Measurements from ENCODE around the gene PAPPA2.

The PAPPA2 gene

DNA sequence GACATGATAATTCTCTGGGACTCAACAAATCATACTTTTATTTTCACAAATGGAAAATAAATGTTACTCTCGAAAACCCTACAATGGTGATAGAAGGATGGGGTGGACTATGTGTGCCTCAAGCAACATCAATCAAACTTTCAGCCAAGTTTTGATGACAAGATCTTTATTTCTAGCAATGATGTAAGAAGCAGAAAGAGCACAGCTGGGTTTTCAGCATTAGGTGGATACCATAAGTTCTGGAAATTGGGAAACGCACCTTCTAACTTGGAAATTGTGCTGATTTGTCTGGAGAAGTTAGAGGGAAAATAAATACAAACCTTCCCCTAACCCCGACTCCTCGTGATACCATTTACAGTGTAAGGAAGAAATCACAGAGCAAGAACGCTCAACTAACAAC is 320.3 kb downstream of the PAPPA2 start:
- TF ChIP-seq, protein P1, sequence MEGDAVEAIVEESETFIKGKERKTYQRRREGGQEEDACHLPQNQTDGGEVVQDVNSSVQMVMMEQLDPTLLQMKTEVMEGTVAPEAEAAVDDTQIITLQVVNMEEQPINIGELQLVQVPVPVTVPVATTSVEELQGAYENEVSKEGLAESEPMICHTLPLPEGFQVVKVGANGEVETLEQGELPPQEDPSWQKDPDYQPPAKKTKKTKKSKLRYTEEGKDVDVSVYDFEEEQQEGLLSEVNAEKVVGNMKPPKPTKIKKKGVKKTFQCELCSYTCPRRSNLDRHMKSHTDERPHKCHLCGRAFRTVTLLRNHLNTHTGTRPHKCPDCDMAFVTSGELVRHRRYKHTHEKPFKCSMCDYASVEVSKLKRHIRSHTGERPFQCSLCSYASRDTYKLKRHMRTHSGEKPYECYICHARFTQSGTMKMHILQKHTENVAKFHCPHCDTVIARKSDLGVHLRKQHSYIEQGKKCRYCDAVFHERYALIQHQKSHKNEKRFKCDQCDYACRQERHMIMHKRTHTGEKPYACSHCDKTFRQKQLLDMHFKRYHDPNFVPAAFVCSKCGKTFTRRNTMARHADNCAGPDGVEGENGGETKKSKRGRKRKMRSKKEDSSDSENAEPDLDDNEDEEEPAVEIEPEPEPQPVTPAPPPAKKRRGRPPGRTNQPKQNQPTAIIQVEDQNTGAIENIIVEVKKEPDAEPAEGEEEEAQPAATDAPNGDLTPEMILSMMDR (conservative IDR thresholded peaks at IDR 0.05; ENCODE audit: low read depth, low read length): no peak
- no peak for DNase-seq (ENCODE audit: low read depth)
- H3K4me3 ChIP-seq (ENCODE audit: low read depth, low read length): no peak overlapping the region

DNA sequence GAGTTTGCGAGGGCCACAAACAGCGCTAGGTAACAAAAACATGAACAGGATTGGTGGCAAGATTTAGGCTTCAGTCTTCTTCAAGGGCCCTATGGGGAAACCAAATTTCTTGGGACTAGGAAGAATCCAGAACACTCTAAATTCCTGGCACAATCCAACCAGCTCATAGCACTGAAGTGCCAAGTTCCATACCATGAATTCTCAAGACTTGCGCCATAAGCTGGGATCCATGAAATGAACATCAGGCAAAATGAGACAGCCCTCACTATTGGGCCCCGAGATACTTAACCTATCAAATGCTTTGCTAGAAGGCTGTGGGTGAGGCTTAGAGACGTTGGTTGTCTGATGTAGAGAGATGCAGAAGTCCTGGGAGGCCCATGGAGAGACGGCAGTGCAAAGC is 322.1 kb downstream of the PAPPA2 start:
- TF ChIP-seq, protein P1 (conservative IDR thresholded peaks at IDR 0.05; ENCODE audit: low read depth, low read length): no peak
- no peak for DNase-seq (ENCODE audit: low read depth)
- no peak overlapping the region for H3K4me3 ChIP-seq (ENCODE audit: low read depth, low read length)

DNA sequence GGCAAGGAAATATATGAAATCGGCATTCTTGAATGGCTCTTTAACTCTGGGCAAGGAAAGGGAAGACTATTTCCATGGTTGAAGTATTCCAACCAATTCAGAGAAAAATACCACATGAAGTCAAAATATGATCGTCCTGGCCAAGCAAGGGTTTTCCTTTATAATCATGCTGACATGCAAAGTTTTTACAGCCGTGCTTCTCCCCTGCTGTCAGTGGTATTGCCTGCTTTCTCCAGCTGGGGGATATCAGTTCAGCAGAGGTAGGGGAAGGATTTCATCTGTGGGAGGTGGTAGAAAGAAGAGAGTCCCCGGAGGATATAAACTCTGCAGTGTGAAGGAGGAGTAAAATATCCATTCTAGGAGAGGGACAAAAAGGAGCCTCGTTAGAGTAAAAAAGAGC is 322.8 kb downstream of the PAPPA2 start:
- TF ChIP-seq, protein P1 (conservative IDR thresholded peaks at IDR 0.05; ENCODE audit: low read depth, low read length): no peak
- no peak for DNase-seq (ENCODE audit: low read depth)
- no peak overlapping the region for H3K4me3 ChIP-seq (ENCODE audit: low read depth, low read length)

DNA sequence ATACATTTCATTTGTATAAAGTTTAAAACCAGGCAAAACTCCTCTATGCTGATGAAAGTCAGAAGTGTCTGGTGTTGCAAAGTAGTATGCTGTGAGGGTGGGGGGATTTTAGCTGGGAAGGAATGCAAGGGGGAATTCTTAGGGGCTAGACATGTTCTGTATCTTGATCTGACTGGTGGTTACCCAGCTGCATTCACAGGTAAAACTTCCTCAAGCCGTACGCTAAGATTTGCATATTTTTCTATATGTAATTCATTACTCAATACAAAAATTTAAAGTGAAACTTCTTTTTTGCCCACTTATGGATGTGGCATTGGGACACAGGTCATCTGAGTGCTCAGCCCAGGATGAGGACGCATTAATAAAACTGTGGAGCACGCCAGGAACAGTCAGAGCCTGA is 323.3 kb downstream of the PAPPA2 start:
- no peak for DNase-seq (ENCODE audit: low read depth)
- no peak overlapping the region for H3K4me3 ChIP-seq (ENCODE audit: low read depth, low read length)
- TF ChIP-seq, protein P1 (conservative IDR thresholded peaks at IDR 0.05; ENCODE audit: low read depth, low read length): no peak

DNA sequence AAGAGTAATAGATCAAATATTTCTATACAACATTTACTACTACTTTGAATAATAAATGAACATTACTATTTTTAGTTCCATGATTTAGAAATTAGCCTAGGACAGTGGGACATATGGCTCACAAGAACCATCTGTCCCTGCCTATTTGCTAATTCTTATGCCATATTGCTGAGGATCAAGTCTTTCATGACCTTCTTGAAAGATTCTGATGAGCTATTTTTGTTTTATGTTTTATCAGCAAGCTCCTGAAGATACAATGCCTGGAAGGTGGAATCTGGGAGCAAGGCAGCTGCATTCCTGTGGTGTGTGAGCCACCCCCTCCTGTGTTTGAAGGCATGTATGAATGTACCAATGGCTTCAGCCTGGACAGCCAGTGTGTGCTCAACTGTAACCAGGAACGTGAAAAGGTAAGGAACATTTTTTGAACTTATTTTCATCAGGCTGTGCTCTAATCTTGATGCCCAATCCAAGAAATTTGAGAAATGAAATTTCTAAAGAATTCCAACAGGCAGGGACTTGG is 326.7 kb downstream of the PAPPA2 start:
- TF ChIP-seq, protein P1 (conservative IDR thresholded peaks at IDR 0.05; ENCODE audit: low read depth, low read length): no peak
- DNase-seq (ENCODE audit: low read depth): peak; percentile 4
- H3K4me3 ChIP-seq (ENCODE audit: low read depth, low read length): no peak overlapping the region

DNA sequence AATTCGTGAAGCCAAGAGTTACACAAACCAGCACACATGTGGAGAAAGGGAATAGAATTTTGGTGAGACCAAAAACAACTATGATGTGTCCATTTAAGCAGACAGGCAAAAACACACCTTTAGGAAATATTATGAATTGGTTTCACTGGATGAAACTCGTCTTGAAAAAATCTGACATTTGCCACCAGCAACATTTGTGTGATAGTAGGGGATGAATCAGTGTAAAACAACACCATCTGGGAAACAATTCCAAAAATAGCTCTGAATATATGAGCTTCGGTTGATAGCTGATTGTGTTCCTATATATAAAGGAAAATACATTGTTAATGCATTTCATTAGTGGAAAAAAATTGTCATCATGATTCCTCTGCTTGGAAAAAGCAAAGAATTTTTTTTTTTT is 327.8 kb downstream of the PAPPA2 start:
- TF ChIP-seq, protein P1 (conservative IDR thresholded peaks at IDR 0.05; ENCODE audit: low read depth, low read length): no peak
- DNase-seq (ENCODE audit: low read depth): no peak
- H3K4me3 ChIP-seq (ENCODE audit: low read depth, low read length): no peak overlapping the region

DNA sequence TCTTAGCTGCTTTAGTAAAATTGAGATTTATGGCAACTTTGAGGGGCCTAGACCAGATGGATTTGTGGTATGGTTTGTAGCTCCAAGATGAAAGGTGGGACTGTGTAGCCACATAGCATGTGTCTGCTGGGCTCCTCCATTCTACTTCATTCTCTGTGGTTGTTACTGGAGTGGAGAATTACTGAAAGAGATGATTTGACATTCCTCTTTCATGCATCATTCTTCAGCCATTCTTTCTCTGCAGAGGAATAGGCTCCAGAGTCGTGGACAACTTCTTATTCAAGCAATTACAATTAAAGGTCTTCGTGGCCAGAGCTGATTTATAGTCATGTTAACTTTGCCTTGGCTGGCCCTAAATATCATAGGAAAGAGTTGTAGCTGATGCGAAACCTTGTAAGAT is 328.9 kb downstream of the PAPPA2 start:
- TF ChIP-seq, protein P1 (conservative IDR thresholded peaks at IDR 0.05; ENCODE audit: low read depth, low read length): no peak
- no peak for DNase-seq (ENCODE audit: low read depth)
- H3K4me3 ChIP-seq (ENCODE audit: low read depth, low read length): no peak overlapping the region
